ENCODE results near the gene ANO7.

Gene ANO7

GRCh38 chr2:241188361-241189092 is at the start of gene ANO7:
TSS of gene ANO7 (plus strand) at chr2:241188677. CDS start at chr2:241190064, 1,387 bp downstream.
- no peak for TF ChIP-seq CTCF (IDR thresholded peaks at IDR 0.05)

GRCh38 chr2:241139531-241140444 is 48.7 kb upstream of the ANO7 start:
- no peak for TF ChIP-seq CTCF (IDR thresholded peaks at IDR 0.05)

GRCh38 chr2:241140445-241140840 is 48.0 kb upstream of the ANO7 start:
- no peak for TF ChIP-seq CTCF (IDR thresholded peaks at IDR 0.05)

- no peak for TF ChIP-seq CTCF (IDR thresholded peaks at IDR 0.05)
These were observed 47.2 kb upstream of the ANO7 start for GRCh38 chr2:241141214-241141770.

- TF ChIP-seq CTCF (IDR thresholded peaks at IDR 0.05): no peak
These were observed 46.4 kb upstream of the ANO7 start for GRCh38 chr2:241142063-241142462.

GRCh38 chr2:241142593-241142992 is 45.9 kb upstream of the ANO7 start:
- no peak for TF ChIP-seq CTCF (IDR thresholded peaks at IDR 0.05)

- TF ChIP-seq CTCF (IDR thresholded peaks at IDR 0.05): no peak
These were observed 42.2 kb upstream of the ANO7 start for GRCh38 chr2:241146286-241146685.

Measured in LNCAP (cell line).